ENCODE results near the gene UBE2E2. TPM values are rescaled to one million over a fixed set of nuclear protein-coding genes. Genes with fewer than 3 reads are reported as not detected.

UBE2E2 gene
- total RNA-seq, 2 donors from 2014 or later = 5.0 to 7.6 TPM

DNA sequence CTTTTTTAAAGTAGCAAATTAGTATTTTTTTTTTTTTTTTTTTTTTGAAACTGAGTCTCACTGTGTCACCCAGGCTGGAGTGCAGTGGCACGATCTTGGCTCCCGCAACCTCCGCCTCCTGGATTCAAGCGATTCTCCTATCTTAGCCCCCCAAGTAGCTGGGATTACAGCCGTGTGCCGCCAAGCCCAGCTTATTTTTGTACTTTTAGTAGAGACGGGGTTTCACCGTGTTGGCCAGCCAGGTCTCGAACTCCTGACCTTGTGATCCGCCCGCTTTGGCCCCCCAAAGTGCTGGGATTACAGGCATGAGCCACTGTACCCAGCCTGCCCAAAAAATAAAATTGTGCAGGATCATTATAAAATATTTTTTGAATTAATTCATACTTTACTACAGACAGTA lies 330.5 kb downstream of the UBE2E2 start:
- Mint-ChIP-seq H3K4me1 (no peaks in the 10 kb centered on the region), H3K27me3 (no peaks in the 10 kb centered on the region), H3K27ac (no peak overlapping the region), H3K36me3 (ENCODE audit: low read depth) (no peaks in the 10 kb centered on the region), H3K4me3 (no peak overlapping the region)
- no peaks in the 10 kb centered on the region for H3K9me3 ChIP-seq (ENCODE audit: control insufficient read depth, low read length, poor library complexity, severe bottlenecking)
- ATAC-seq (no peak), DNase-seq (no peak)

GRCh38 chr3:23533996-23534395 lies 330.9 kb downstream of the UBE2E2 start:
- Mint-ChIP-seq H3K4me3 (no peak overlapping the region), H3K4me1 (no peaks in the 10 kb centered on the region), H3K27ac (no peak overlapping the region), H3K27me3 (no peaks in the 10 kb centered on the region), H3K36me3 (ENCODE audit: low read depth) (no peaks in the 10 kb centered on the region)
- ATAC-seq (no peak), DNase-seq (no peak)
- no peaks in the 10 kb centered on the region for H3K9me3 ChIP-seq (ENCODE audit: control insufficient read depth, low read length, poor library complexity, severe bottlenecking)

DNA sequence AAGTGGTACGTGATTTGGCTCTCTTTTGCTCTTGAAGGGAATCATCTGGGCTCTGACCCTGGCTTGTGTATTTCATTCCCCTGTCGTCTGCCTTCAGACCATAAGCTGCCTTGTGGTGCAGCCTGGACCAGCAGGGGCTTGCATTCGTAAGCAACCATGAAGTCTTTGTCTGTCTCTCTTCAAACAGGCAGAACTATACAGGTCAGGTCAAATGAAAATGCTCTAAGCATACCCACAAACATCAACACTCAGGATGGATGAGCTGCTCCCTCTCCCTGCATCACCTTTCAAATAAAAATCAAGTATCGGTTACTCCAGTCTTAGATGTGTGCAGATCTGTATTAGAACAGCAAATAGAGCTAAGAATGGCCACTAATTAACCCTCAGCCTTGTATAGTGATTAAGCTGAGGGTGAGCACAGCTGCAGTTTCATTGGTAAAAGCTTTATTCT lies 334.0 kb downstream of the UBE2E2 start:
- no peaks in the 10 kb centered on the region for H3K4me1 Mint-ChIP-seq
- no peaks in the 10 kb centered on the region for H3K9me3 ChIP-seq (ENCODE audit: control insufficient read depth, low read length, poor library complexity, severe bottlenecking)
- DNase-seq (no peak), ATAC-seq (no peak)
- H3K36me3 Mint-ChIP-seq (ENCODE audit: low read depth) = no peaks in the 10 kb centered on the region
- peaks cover 11% of the 10 kb centered on the region for H3K27me3 Mint-ChIP-seq
- no peak overlapping the region for H3K4me3 Mint-ChIP-seq
- no peak overlapping the region for H3K27ac Mint-ChIP-seq

- H3K9me3 ChIP-seq (ENCODE audit: control insufficient read depth, low read length, poor library complexity, severe bottlenecking) = no peaks in the 10 kb centered on the region
Observed at GRCh38 chr3:23539185-23539584, 336.1 kb downstream of the UBE2E2 start.

GRCh38 chr3:23540600-23540999 lies 337.5 kb downstream of the UBE2E2 start:
- H3K9me3 ChIP-seq (ENCODE audit: control insufficient read depth, low read length, poor library complexity, severe bottlenecking) = no peaks in the 10 kb centered on the region
- Mint-ChIP-seq H3K4me3 (no peak overlapping the region), H3K27me3 (peaks cover 13% of the 10 kb centered on the region), H3K36me3 (ENCODE audit: low read depth) (no peaks in the 10 kb centered on the region), H3K27ac (no peak overlapping the region), H3K4me1 (no peaks in the 10 kb centered on the region)
- no peak for ATAC-seq
- no peak for DNase-seq

More at GRCh38 chr3:23539185-23539584, 336.1 kb downstream of the UBE2E2 start:
- H3K27me3 Mint-ChIP-seq = peaks cover 13% of the 10 kb centered on the region
- no peak for DNase-seq
- H3K27ac Mint-ChIP-seq = no peak overlapping the region
- no peaks in the 10 kb centered on the region for H3K4me1 Mint-ChIP-seq
- H3K4me3 Mint-ChIP-seq = no peak overlapping the region
- no peaks in the 10 kb centered on the region for H3K36me3 Mint-ChIP-seq (ENCODE audit: low read depth)
- ATAC-seq = no peak

DNA sequence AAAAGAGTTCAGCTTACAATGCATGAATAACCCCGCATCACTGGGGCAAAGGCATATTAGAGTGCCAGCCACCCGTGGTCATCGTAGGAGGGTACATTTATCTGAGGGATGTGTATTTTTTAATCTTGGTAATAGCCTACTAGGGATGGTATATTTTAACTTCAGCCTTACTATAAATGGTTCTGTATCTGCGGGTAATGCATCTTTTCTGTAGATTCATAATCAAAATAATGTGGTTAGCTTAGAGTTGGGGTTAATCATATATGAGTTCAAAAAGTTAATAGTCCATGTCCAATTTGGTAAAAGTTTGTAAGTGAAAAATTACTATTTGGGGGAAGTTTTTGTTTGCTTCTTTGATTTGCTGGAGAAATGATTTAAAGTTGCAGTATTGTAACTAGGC lies 339.0 kb downstream of the UBE2E2 start:
- no peak for ATAC-seq
- Mint-ChIP-seq H3K4me1 (no peaks in the 10 kb centered on the region), H3K27ac (no peak overlapping the region), H3K4me3 (no peak overlapping the region), H3K27me3 (peaks cover 13% of the 10 kb centered on the region), H3K36me3 (ENCODE audit: low read depth) (no peaks in the 10 kb centered on the region)
- no peaks in the 10 kb centered on the region for H3K9me3 ChIP-seq (ENCODE audit: control insufficient read depth, low read length, poor library complexity, severe bottlenecking)
- no peak for DNase-seq

DNA sequence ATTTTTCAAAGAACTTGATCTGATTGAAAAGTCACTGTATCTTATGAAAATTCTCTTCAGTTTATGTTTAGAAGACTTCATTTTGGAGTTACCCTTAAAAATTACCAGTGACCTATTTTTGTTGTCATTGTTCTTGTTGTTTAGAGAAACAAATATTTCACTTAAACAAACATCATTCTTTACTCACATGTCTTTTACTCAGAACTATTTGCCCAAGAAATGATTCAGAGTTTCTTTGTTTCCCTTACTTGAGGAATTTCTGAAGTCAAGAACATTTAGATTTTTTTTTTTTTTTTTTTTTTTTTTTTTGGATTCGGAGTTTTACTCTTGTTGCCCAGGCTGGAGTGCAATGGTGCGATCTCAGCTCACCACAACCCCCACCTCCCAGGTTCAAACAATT lies 343.1 kb downstream of the UBE2E2 start:
- Mint-ChIP-seq H3K27me3 (peaks cover 12% of the 10 kb centered on the region), H3K4me3 (no peak overlapping the region), H3K36me3 (ENCODE audit: low read depth) (no peaks in the 10 kb centered on the region), H3K27ac (no peak overlapping the region), H3K4me1 (no peaks in the 10 kb centered on the region)
- no peak for DNase-seq
- H3K9me3 ChIP-seq (ENCODE audit: control insufficient read depth, low read length, poor library complexity, severe bottlenecking) = no peaks in the 10 kb centered on the region
- no peak for ATAC-seq

DNA sequence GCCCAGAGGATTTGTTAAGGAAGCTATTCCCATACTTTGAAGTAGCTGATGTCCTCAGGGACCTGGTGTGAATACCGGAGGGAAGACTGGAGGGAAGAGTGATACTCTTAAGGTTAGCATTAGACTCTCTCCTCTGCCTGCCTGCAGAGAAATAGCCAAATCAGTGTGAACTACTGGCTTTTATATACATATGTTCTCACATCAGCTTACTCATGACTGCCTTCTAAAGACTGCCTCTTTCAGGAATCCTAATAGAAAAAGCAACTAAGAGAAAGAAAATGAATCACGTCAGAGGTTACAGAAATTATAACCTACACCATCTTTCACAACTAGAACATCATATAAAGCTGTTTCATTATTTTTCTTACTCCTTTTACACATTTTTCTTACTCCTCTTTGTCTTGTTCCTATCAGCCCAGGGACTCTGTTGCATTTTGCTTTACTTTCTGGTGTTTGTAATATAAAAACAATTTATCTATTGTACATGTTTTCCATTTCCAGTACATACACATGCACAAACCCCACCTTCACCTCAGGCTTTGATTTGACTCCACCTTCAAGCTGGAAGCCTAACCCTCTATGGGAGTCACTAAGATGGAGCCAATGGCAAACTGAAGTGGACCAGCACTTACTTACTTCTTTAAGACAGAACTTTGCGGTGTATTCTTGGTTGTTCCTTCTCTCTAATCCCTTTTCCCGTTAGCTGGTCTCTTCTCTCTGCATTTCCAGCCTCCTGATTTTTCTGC lies 345.0 kb downstream of the UBE2E2 start:
- H3K4me3 Mint-ChIP-seq = no peak overlapping the region
- H3K4me1 Mint-ChIP-seq = no peaks in the 10 kb centered on the region
- no peak overlapping the region for H3K27ac Mint-ChIP-seq
- H3K9me3 ChIP-seq (ENCODE audit: control insufficient read depth, low read length, poor library complexity, severe bottlenecking) = no peaks in the 10 kb centered on the region
- H3K36me3 Mint-ChIP-seq (ENCODE audit: low read depth) = no peaks in the 10 kb centered on the region
- H3K27me3 Mint-ChIP-seq = no peaks in the 10 kb centered on the region
- no peak for ATAC-seq
- DNase-seq = no peak

DNA sequence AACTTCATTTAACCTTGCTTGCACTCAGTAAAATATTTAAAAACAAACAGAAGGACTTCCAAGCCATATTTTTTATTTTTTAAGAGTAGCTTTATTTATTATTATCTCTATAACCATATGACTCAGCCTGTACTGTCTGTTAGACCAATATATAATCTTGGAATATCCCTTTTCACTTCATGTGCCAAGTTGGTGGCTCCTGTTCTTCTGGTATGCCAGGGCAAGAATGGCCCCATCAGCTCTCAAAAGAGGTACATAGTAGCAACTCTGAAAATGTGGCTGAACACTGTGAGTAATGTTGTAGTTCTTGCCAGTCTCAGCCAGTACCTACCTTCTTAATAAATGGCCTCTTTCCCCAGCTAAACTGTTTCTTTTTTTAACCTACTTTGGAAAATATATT lies 345.6 kb downstream of the UBE2E2 start:
- Mint-ChIP-seq H3K27ac (no peak overlapping the region), H3K4me3 (no peak overlapping the region), H3K4me1 (no peaks in the 10 kb centered on the region), H3K36me3 (ENCODE audit: low read depth) (no peaks in the 10 kb centered on the region), H3K27me3 (no peaks in the 10 kb centered on the region)
- DNase-seq (no peak), ATAC-seq (no peak)
- no peaks in the 10 kb centered on the region for H3K9me3 ChIP-seq (ENCODE audit: control insufficient read depth, low read length, poor library complexity, severe bottlenecking)

DNA sequence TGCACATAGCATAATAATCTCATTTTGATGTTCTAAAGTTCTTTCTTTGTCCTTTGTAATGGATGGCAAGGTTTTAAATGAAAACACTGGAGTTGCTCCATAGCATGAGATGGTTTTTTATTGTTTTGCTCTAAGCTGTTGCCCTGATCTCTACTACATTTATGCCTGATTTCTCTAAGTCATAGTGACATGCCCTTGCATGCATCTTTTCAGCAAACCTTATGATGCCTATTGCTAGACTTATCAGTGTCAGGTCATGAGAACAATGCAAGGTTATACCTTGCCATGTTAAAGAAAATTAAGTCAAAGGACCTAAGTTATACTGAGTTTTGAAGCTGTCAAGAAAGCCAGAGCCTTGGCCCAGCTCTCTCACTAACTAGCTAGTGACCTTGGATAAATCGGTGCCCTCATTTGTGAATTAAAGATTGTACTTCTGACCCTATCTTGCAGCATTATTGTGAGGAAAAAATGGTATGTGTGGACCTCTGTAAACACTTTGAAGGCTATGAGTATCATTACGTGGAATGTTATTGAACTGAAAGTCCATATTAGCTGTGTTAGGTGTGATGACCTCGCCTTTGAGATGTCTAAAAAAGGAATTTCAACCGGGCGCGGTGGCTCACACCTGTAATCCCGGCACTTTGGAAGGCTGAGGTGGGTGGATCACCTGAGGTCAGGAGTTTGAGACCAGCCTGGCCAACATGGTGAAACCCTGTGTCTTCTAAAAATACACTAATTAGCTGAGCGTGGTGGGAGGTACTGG lies 346.2 kb downstream of the UBE2E2 start:
- Mint-ChIP-seq H3K27ac (no peak overlapping the region), H3K4me3 (no peak overlapping the region), H3K4me1 (no peaks in the 10 kb centered on the region), H3K27me3 (no peaks in the 10 kb centered on the region), H3K36me3 (ENCODE audit: low read depth) (no peaks in the 10 kb centered on the region)
- DNase-seq (no peak), ATAC-seq (no peak)
- H3K9me3 ChIP-seq (ENCODE audit: control insufficient read depth, low read length, poor library complexity, severe bottlenecking) = no peaks in the 10 kb centered on the region

GRCh38 chr3:23550402-23550801 lies 347.3 kb downstream of the UBE2E2 start:
- H3K27ac Mint-ChIP-seq = no peak overlapping the region
- no peaks in the 10 kb centered on the region for H3K36me3 Mint-ChIP-seq (ENCODE audit: low read depth)
- no peaks in the 10 kb centered on the region for H3K4me1 Mint-ChIP-seq
- no peaks in the 10 kb centered on the region for H3K9me3 ChIP-seq (ENCODE audit: control insufficient read depth, low read length, poor library complexity, severe bottlenecking)
- ATAC-seq (no peak), DNase-seq (no peak)
- no peak overlapping the region for H3K4me3 Mint-ChIP-seq
- H3K27me3 Mint-ChIP-seq = no peaks in the 10 kb centered on the region

DNA sequence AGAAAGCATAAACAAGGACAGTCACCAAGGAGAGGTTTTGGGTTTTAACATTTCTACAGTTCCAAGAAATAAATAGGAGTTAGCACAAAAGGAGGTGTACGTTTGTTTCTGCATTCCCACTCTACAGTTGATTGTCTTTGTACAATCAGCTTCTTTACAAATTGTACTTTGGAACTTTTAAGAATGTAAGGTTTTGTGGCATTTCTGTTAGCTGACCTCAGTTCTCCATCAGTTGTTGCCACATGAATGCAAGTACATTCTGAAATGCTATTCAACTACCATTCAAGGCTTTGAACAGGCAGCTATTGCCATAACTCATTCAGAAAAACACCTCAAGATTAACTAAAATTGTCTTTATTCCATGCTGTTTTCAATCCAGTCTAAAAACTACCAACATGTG lies 349.4 kb downstream of the UBE2E2 start:
- H3K36me3 Mint-ChIP-seq (ENCODE audit: low read depth) = no peaks in the 10 kb centered on the region
- DNase-seq (no peak), ATAC-seq (no peak)
- H3K27me3 Mint-ChIP-seq = no peaks in the 10 kb centered on the region
- no peaks in the 10 kb centered on the region for H3K4me1 Mint-ChIP-seq
- H3K4me3 Mint-ChIP-seq = no peak overlapping the region
- H3K27ac Mint-ChIP-seq = no peak overlapping the region
- H3K9me3 ChIP-seq (ENCODE audit: control insufficient read depth, low read length, poor library complexity, severe bottlenecking) = no peaks in the 10 kb centered on the region

GRCh38 chr3:23553353-23553752 lies 350.2 kb downstream of the UBE2E2 start:
- ATAC-seq (no peak), DNase-seq (no peak)
- no peaks in the 10 kb centered on the region for H3K9me3 ChIP-seq (ENCODE audit: control insufficient read depth, low read length, poor library complexity, severe bottlenecking)
- Mint-ChIP-seq H3K36me3 (ENCODE audit: low read depth) (no peaks in the 10 kb centered on the region), H3K27ac (no peak overlapping the region), H3K4me1 (no peaks in the 10 kb centered on the region), H3K27me3 (no peaks in the 10 kb centered on the region), H3K4me3 (no peak overlapping the region)
